ENCODE measurements around the gene PHKA2.

The PHKA2 gene

GRCh38 chrX:18899796-18900380 lies 84.0 kb downstream of the PHKA2 start:
- H3K27me3 ChIP-seq (ENCODE audit: control insufficient read depth, insufficient read depth, low read length) = no peaks in the 10 kb centered on the region
- H3K4me3 ChIP-seq (ENCODE audit: low read depth, low read length) = no peak overlapping the region
- H3K36me3 ChIP-seq (ENCODE audit: control insufficient read depth, insufficient read depth, low read length) = no peaks in the 10 kb centered on the region
- no peak overlapping the region for H2AFZ ChIP-seq
- H3K9me3 ChIP-seq (ENCODE audit: control insufficient read depth, low read length) = no peaks in the 10 kb centered on the region
- H3K79me2 ChIP-seq = no peaks in the 10 kb centered on the region
- no peaks in the 10 kb centered on the region for H3K4me1 ChIP-seq
- H3K4me2 ChIP-seq (ENCODE audit: low read length) = no peak overlapping the region
- no peak overlapping the region for H3K27ac ChIP-seq
- no peak overlapping the region for H3K9ac ChIP-seq
- no peak for TF ChIP-seq CTCF (IDR thresholded peaks at IDR 0.05)

- Histone ChIP-seq H3K4me3 (ENCODE audit: low read depth, low read length) (no peak overlapping the region), H3K4me1 (no peaks in the 10 kb centered on the region), H3K9ac (no peak overlapping the region), H3K4me2 (ENCODE audit: low read length) (no peak overlapping the region), H3K9me3 (ENCODE audit: control insufficient read depth, low read length) (no peaks in the 10 kb centered on the region), H3K27ac (no peak overlapping the region), H2AFZ (no peak overlapping the region), H3K79me2 (no peaks in the 10 kb centered on the region), H3K27me3 (ENCODE audit: control insufficient read depth, insufficient read depth, low read length) (no peaks in the 10 kb centered on the region), H3K36me3 (ENCODE audit: control insufficient read depth, insufficient read depth, low read length) (no peaks in the 10 kb centered on the region)
- no peak for TF ChIP-seq CTCF (IDR thresholded peaks at IDR 0.05)
Measured at GRCh38 chrX:18898492-18898891, 85.4 kb downstream of the PHKA2 start.

- H3K9ac ChIP-seq = no peak overlapping the region
- H3K27ac ChIP-seq = no peak overlapping the region
- H3K4me1 ChIP-seq = no peaks in the 10 kb centered on the region
- no peaks in the 10 kb centered on the region for H3K79me2 ChIP-seq
- no peak overlapping the region for H3K4me2 ChIP-seq (ENCODE audit: low read length)
- no peaks in the 10 kb centered on the region for H3K9me3 ChIP-seq (ENCODE audit: control insufficient read depth, low read length)
- TF ChIP-seq CTCF (IDR thresholded peaks at IDR 0.05) = no peak
- no peak overlapping the region for H3K4me3 ChIP-seq (ENCODE audit: low read depth, low read length)
- no peak overlapping the region for H2AFZ ChIP-seq
- no peaks in the 10 kb centered on the region for H3K36me3 ChIP-seq (ENCODE audit: control insufficient read depth, insufficient read depth, low read length)
- no peaks in the 10 kb centered on the region for H3K27me3 ChIP-seq (ENCODE audit: control insufficient read depth, insufficient read depth, low read length)
Measured at GRCh38 chrX:18898091-18898490, 85.8 kb downstream of the PHKA2 start.

GRCh38 chrX:18897611-18898010 lies 86.3 kb downstream of the PHKA2 start:
- no peaks in the 10 kb centered on the region for H3K4me1 ChIP-seq
- no peak overlapping the region for H3K27ac ChIP-seq
- no peaks in the 10 kb centered on the region for H3K27me3 ChIP-seq (ENCODE audit: control insufficient read depth, insufficient read depth, low read length)
- TF ChIP-seq CTCF (IDR thresholded peaks at IDR 0.05) = no peak
- H3K4me2 ChIP-seq (ENCODE audit: low read length) = no peak overlapping the region
- no peak overlapping the region for H2AFZ ChIP-seq
- no peaks in the 10 kb centered on the region for H3K79me2 ChIP-seq
- H3K4me3 ChIP-seq (ENCODE audit: low read depth, low read length) = no peak overlapping the region
- H3K9ac ChIP-seq = no peak overlapping the region
- H3K9me3 ChIP-seq (ENCODE audit: control insufficient read depth, low read length) = no peaks in the 10 kb centered on the region
- no peaks in the 10 kb centered on the region for H3K36me3 ChIP-seq (ENCODE audit: control insufficient read depth, insufficient read depth, low read length)
